ENCODE results near the gene NEDD4L. TPM values are rescaled to one million over a fixed set of nuclear protein-coding genes. Genes with fewer than 3 reads are reported as not detected.
"Not testable (repeated sequence)": the region's sequence is repeated elsewhere in the genome, so short reads cannot be mapped to it uniquely, and the experiment has no call there.

The NEDD4L gene
- total RNA-seq, 1 donor from 2014 or later, result 3.8 TPM

GRCh38 chr18:58168993-58169392 lies 125.0 kb downstream of the NEDD4L start:
- Mint-ChIP-seq H3K4me1 (ENCODE audit: low read depth) (no peaks in the 10 kb centered on the region), H3K27ac (no peak overlapping the region), H3K4me3 (no peak overlapping the region), H3K27me3 (ENCODE audit: insufficient read depth) (peaks cover 6% of the 10 kb centered on the region), H3K36me3 (ENCODE audit: low read depth) (no peaks in the 10 kb centered on the region), H3K9me3 (no peaks in the 10 kb centered on the region)
- DNase-seq (ENCODE audit: low spot score), result no peak
- intact Hi-C loops (cut with micrococcal nuclease), result no loop called here

- Mint-ChIP-seq H3K4me3 (no peak overlapping the region), H3K9me3 (no peaks in the 10 kb centered on the region), H3K27ac (no peak overlapping the region), H3K27me3 (ENCODE audit: insufficient read depth) (peaks cover 6% of the 10 kb centered on the region), H3K4me1 (ENCODE audit: low read depth) (no peaks in the 10 kb centered on the region), H3K36me3 (ENCODE audit: low read depth) (no peaks in the 10 kb centered on the region)
- DNase-seq (ENCODE audit: low spot score), result no peak
- intact Hi-C loops (cut with micrococcal nuclease), result no loop called here
Measured at GRCh38 chr18:58169472-58169871, 125.4 kb downstream of the NEDD4L start.

DNA sequence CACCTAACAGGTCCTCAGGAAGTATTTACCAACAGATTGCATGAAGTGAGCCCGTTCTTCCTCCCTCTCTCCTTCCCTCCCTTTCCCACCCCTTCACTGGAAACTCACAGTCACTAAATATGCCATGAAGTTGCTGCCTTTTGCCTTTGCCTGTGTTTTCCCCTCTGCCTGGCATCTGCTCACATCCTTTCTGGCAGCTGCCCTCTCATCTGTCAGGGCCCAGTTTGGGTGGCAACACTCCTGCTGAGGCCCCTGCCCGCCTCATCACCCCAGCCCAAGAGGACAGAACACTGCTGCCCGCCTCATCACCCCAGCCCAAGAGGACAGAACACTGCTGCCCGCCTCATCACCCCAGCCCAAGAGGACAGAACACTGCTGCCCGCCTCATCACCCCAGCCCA lies 126.0 kb downstream of the NEDD4L start:
- H3K9me3 Mint-ChIP-seq; DNase-seq (ENCODE audit: low spot score); intact Hi-C loops (cut with micrococcal nuclease); H3K27ac Mint-ChIP-seq; H3K4me1 Mint-ChIP-seq (ENCODE audit: low read depth); H3K27me3 Mint-ChIP-seq (ENCODE audit: insufficient read depth); H3K4me3 Mint-ChIP-seq; H3K36me3 Mint-ChIP-seq (ENCODE audit: low read depth): not testable (repeated sequence)

DNA sequence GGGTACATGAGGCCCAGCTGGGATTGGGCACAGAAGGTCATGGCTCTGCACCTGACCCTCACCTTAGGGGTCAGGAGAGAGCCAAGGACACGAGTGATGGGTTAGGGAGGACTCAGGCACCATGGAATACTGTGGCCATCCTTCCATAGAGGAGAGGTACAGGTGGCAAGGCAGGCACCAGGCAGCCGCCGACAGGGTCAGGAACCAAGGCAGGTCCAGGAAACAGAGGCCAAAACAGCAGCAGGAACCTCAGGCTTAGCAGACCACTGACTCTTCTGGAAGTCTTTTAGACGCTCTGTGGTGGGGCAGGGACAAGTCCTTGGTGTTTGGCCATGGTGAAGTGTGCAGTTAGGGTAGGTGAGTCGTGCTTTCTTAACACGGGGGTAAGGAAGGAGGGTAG lies 128.0 kb downstream of the NEDD4L start:
- H3K4me3 Mint-ChIP-seq, result no peak overlapping the region
- intact Hi-C loops (cut with micrococcal nuclease), result no loop called here
- DNase-seq (ENCODE audit: low spot score), result no peak
- H3K27ac Mint-ChIP-seq, result no peak overlapping the region
- peaks cover 8% of the 10 kb centered on the region for H3K27me3 Mint-ChIP-seq (ENCODE audit: insufficient read depth)
- no peaks in the 10 kb centered on the region for H3K36me3 Mint-ChIP-seq (ENCODE audit: low read depth)
- H3K4me1 Mint-ChIP-seq (ENCODE audit: low read depth), result no peaks in the 10 kb centered on the region
- H3K9me3 Mint-ChIP-seq, result no peaks in the 10 kb centered on the region

DNA sequence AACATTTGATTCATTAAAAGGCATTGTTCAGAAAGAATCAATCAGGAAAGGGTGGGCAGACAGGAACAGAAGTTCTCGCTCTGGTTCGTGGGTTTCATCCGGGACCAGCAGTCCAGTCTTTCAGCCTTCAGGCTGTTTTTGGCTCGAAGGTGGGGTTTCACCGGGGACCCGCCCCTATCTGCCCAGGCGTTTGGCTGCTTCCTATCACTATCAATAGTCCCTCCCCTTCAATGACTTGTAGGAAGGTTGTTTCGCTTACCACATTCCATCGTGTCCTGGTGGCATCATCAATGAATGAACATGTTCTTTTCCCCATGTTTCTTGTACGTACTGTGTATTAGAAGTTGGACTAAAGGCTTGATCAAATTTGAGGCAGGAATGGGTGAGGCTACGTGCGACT lies 130.3 kb downstream of the NEDD4L start:
- intact Hi-C loops (cut with micrococcal nuclease), result no loop called here
- no peak for DNase-seq (ENCODE audit: low spot score)

GRCh38 chr18:58175122-58175785 lies 131.2 kb downstream of the NEDD4L start:
- Mint-ChIP-seq H3K27ac (no peak overlapping the region), H3K4me3 (no peak overlapping the region), H3K4me1 (ENCODE audit: low read depth) (no peaks in the 10 kb centered on the region), H3K9me3 (no peaks in the 10 kb centered on the region), H3K36me3 (ENCODE audit: low read depth) (no peaks in the 10 kb centered on the region), H3K27me3 (ENCODE audit: insufficient read depth) (peaks cover 2% of the 10 kb centered on the region)
- intact Hi-C loops (cut with micrococcal nuclease), result no loop called here
- DNase-seq (ENCODE audit: low spot score), result no peak

More for the DNA sequence above, 130.3 kb downstream of the NEDD4L start:
- Mint-ChIP-seq H3K4me3 (no peak overlapping the region), H3K4me1 (ENCODE audit: low read depth) (no peaks in the 10 kb centered on the region), H3K27ac (no peak overlapping the region), H3K9me3 (no peaks in the 10 kb centered on the region), H3K36me3 (ENCODE audit: low read depth) (no peaks in the 10 kb centered on the region), H3K27me3 (ENCODE audit: insufficient read depth) (peaks cover 2% of the 10 kb centered on the region)

DNA sequence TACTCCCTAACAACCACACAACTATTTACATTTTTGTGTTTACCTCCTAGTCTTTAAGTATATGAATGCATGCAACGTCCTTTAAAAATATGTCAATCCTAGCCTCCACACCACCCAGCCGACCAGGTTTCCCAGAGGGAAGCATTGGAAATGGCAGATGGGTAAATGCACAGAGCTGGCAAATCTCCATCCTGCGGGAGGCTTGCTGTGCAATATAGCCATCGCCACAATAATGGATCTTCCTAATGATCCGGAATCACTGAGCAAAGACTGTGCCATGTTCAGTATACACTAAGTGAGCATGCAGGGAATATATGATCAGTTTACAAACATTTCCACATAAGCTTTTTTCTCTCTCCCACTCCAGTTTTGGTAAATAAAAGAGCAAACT lies 131.8 kb downstream of the NEDD4L start:
- H3K4me1 Mint-ChIP-seq (ENCODE audit: low read depth), result no peaks in the 10 kb centered on the region
- no peak for DNase-seq (ENCODE audit: low spot score)
- no peaks in the 10 kb centered on the region for H3K9me3 Mint-ChIP-seq
- H3K27me3 Mint-ChIP-seq (ENCODE audit: insufficient read depth), result peaks cover 6% of the 10 kb centered on the region
- no peaks in the 10 kb centered on the region for H3K36me3 Mint-ChIP-seq (ENCODE audit: low read depth)
- H3K27ac Mint-ChIP-seq, result no peak overlapping the region
- H3K4me3 Mint-ChIP-seq, result no peak overlapping the region
- intact Hi-C loops (cut with micrococcal nuclease), result no loop called here

GRCh38 chr18:58177004-58177717 lies 133.1 kb downstream of the NEDD4L start:
- H3K36me3 Mint-ChIP-seq (ENCODE audit: low read depth), result no peaks in the 10 kb centered on the region
- peaks cover 7% of the 10 kb centered on the region for H3K27me3 Mint-ChIP-seq (ENCODE audit: insufficient read depth)
- no peaks in the 10 kb centered on the region for H3K4me1 Mint-ChIP-seq (ENCODE audit: low read depth)
- H3K9me3 Mint-ChIP-seq, result no peaks in the 10 kb centered on the region
- H3K4me3 Mint-ChIP-seq, result no peak overlapping the region
- no peak for DNase-seq (ENCODE audit: low spot score)
- H3K27ac Mint-ChIP-seq, result no peak overlapping the region
- intact Hi-C loops (cut with micrococcal nuclease), result no loop called here

GRCh38 chr18:58177896-58178470 lies 134.0 kb downstream of the NEDD4L start:
- no peaks in the 10 kb centered on the region for H3K36me3 Mint-ChIP-seq (ENCODE audit: low read depth)
- no peak for DNase-seq (ENCODE audit: low spot score)
- intact Hi-C loops (cut with micrococcal nuclease), result no loop called here
- peaks cover 7% of the 10 kb centered on the region for H3K27me3 Mint-ChIP-seq (ENCODE audit: insufficient read depth)
- no peak overlapping the region for H3K27ac Mint-ChIP-seq
- no peaks in the 10 kb centered on the region for H3K9me3 Mint-ChIP-seq
- no peaks in the 10 kb centered on the region for H3K4me1 Mint-ChIP-seq (ENCODE audit: low read depth)
- H3K4me3 Mint-ChIP-seq, result no peak overlapping the region

- Mint-ChIP-seq H3K36me3 (ENCODE audit: low read depth) (no peaks in the 10 kb centered on the region), H3K4me3 (no peak overlapping the region), H3K4me1 (ENCODE audit: low read depth) (no peaks in the 10 kb centered on the region), H3K27me3 (ENCODE audit: insufficient read depth) (peaks cover 7% of the 10 kb centered on the region), H3K27ac (no peak overlapping the region), H3K9me3 (no peaks in the 10 kb centered on the region)
- intact Hi-C loops (cut with micrococcal nuclease), result no loop called here
- DNase-seq (ENCODE audit: low spot score), result no peak
Measured at GRCh38 chr18:58178511-58178910, 134.5 kb downstream of the NEDD4L start.

DNA sequence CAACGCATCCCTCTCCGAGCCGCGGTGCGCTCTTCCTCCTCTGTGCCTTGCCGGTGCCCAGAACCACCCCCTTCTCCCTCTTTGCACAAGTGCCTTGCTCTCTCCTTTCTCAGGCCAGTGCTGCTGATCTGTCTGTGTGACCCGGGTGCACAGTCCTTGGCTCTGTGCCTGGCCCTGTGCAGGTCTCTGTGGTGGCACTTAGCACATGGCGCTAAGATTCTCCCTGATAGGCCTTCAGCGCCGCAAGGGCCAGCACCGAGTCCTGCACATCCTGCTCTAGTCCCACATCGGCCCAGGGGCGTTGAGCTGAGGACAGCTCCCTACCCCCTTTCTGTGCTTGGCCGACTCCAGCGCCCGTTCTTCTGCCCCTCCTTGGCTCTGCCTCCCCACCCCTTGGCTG lies 136.1 kb downstream of the NEDD4L start:
- peaks cover 11% of the 10 kb centered on the region for H3K27me3 Mint-ChIP-seq (ENCODE audit: insufficient read depth)
- H3K4me3 Mint-ChIP-seq, result no peak overlapping the region
- H3K36me3 Mint-ChIP-seq (ENCODE audit: low read depth), result no peaks in the 10 kb centered on the region
- no peak overlapping the region for H3K27ac Mint-ChIP-seq
- H3K9me3 Mint-ChIP-seq, result no peaks in the 10 kb centered on the region
- no peak for DNase-seq (ENCODE audit: low spot score)
- intact Hi-C loops (cut with micrococcal nuclease), result loop anchor here (1.0 kb wide), 4 partner anchors 137 to 584 kb away; no protein-coding TSS in a partner anchor
- H3K4me1 Mint-ChIP-seq (ENCODE audit: low read depth), result no peaks in the 10 kb centered on the region

DNA sequence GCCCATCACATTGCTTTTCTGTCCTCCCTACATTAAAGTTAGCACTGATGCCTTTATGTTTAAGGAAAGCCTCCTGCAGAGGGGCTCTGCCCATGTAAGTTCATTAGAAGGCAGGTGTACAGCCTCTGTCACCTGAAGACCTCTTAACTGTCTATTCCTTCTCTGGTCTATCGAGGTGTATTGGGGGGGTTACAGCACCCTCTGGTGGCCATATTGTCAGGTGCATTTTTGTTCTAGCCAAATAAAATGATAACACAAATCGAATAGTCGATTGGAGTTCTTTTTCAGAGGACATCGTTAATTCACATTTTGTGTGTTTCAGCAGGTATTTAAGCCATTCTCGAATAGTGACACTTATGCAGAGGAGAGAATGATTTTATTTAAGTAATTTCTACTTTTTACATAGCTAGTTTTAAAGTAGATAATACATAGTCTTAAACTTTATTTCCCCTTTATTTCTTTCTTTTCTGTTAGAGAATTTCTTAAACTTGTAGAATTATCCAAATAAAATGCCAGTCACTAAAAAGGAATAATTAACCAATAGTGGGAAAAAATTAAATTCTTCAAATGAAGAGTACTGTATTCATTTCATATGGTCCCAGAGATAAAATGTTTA lies 136.8 kb downstream of the NEDD4L start:
- intact Hi-C loops (cut with micrococcal nuclease), result loop anchor here (1.0 kb wide), 4 partner anchors 138 to 583 kb away; no protein-coding TSS in a partner anchor
- Mint-ChIP-seq H3K4me3 (no peak overlapping the region), H3K27me3 (ENCODE audit: insufficient read depth) (peaks cover 9% of the 10 kb centered on the region), H3K9me3 (no peaks in the 10 kb centered on the region), H3K36me3 (ENCODE audit: low read depth) (no peaks in the 10 kb centered on the region), H3K27ac (no peak overlapping the region), H3K4me1 (ENCODE audit: low read depth) (no peaks in the 10 kb centered on the region)
- peak; percentile 11 for DNase-seq (ENCODE audit: low spot score)

- H3K27ac Mint-ChIP-seq, result no peak overlapping the region
- H3K4me3 Mint-ChIP-seq, result no peak overlapping the region
- DNase-seq (ENCODE audit: low spot score), result no peak
- intact Hi-C loops (cut with micrococcal nuclease), result no loop called here
- H3K9me3 Mint-ChIP-seq, result no peaks in the 10 kb centered on the region
- H3K4me1 Mint-ChIP-seq (ENCODE audit: low read depth), result no peaks in the 10 kb centered on the region
- peaks cover 9% of the 10 kb centered on the region for H3K27me3 Mint-ChIP-seq (ENCODE audit: insufficient read depth)
- H3K36me3 Mint-ChIP-seq (ENCODE audit: low read depth), result no peaks in the 10 kb centered on the region
Measured at GRCh38 chr18:58181988-58182387, 138.0 kb downstream of the NEDD4L start.
